GM23338 (cell line): ENCODE data around the gene LRRTM2. TPM values are rescaled to one million over a fixed set of nuclear protein-coding genes. Genes with fewer than 3 reads are reported as not detected.

Source experiments
- ATAC-seq: fragments of 200-7000 bp; cut with Tn5 transposase; 3 replicates; pipeline ENCODE4 v1.9.1; 2020
- DNase-seq: peaks from one replicate; pipeline ENCODE4 v3.0.0-alpha.2; 2015; ENCODE audit warnings: low spot score
- H2AFZ ChIP-seq: fragments of 200-600 bp; sonication (generic); 2 replicates; pipeline ENCODE4 v1.8.0; 2016; ENCODE audit warnings: antibody characterized with exemption, mild to moderate bottlenecking, moderate library complexity
- H3F3A ChIP-seq: fragments of 200-600 bp; sonication (generic); replicated peaks from 2 replicates; pipeline ENCODE4 v1.8.0; 2017; ENCODE audit warnings: antibody characterized with exemption, mixed run types, low read depth
- H3K27ac ChIP-seq: fragments of 200-600 bp; sonication (generic); 2 replicates; pipeline ENCODE4 v1.6.1; 2016; ENCODE audit warnings: low read depth
- H3K27me3 ChIP-seq: fragments of 200-600 bp; sonication (generic); 2 replicates; pipeline ENCODE4 v1.8.0; 2016; ENCODE audit warnings: mild to moderate bottlenecking, mixed run types, moderate library complexity; ENCODE audit not compliant: insufficient read depth
- H3K36me3 ChIP-seq: fragments of 200-600 bp; sonication (generic); 2 replicates; pipeline ENCODE4 v1.8.0; 2016; ENCODE audit warnings: mild to moderate bottlenecking; ENCODE audit not compliant: insufficient read depth
- H3K4me1 ChIP-seq: fragments of 200-600 bp; sonication (generic); 2 replicates; pipeline ENCODE4 v1.8.0; 2016; ENCODE audit warnings: mild to moderate bottlenecking, moderate library complexity; ENCODE audit not compliant: insufficient read depth
- H3K4me2 ChIP-seq: fragments of 200-600 bp; sonication (generic); 2 replicates; pipeline ENCODE4 v1.7.1; 2017; ENCODE audit warnings: mixed run types
- H3K4me3 ChIP-seq: fragments of 200-600 bp; sonication (generic); 2 replicates; pipeline ENCODE4 v1.6.1; 2016; ENCODE audit warnings: mixed run types
- H3K79me2 ChIP-seq: fragments of 200-600 bp; sonication (generic); replicated peaks from 2 replicates; pipeline ENCODE4 v1.8.0; 2017; ENCODE audit warnings: mild to moderate bottlenecking; ENCODE audit not compliant: insufficient read depth
- H3K9me2 ChIP-seq: fragments of 200-600 bp; sonication (generic); 2 replicates; pipeline ENCODE4 v1.8.0; 2017; ENCODE audit not compliant: insufficient read depth
- H4K20me1 ChIP-seq: fragments of 200-600 bp; sonication (generic); replicated peaks from 2 replicates; pipeline ENCODE4 v1.8.0; 2017; ENCODE audit warnings: mild to moderate bottlenecking; ENCODE audit not compliant: insufficient read depth
- H3K27ac Mint-ChIP-seq: 2 replicates; pipeline ENCODE4 v1.8.0; 2020; ENCODE audit warnings: inconsistent platforms, mild to moderate bottlenecking, moderate library complexity, mixed read lengths
- H3K27me3 Mint-ChIP-seq: 3 replicates; pipeline ENCODE4 v1.8.0; 2022; ENCODE audit warnings: low read depth, mild to moderate bottlenecking, moderate library complexity, mixed read lengths, inconsistent platforms; ENCODE audit not compliant: insufficient read depth, poor library complexity
- H3K36me3 Mint-ChIP-seq: 3 replicates; pipeline ENCODE4 v1.8.0; 2021; ENCODE audit warnings: low read depth, mild to moderate bottlenecking, inconsistent platforms, moderate library complexity, mixed read lengths
- H3K4me1 Mint-ChIP-seq: 3 replicates; pipeline ENCODE4 v1.8.0; 2020; ENCODE audit warnings: mild to moderate bottlenecking, inconsistent platforms, mixed read lengths
- H3K4me3 Mint-ChIP-seq: 3 replicates; pipeline ENCODE4 v1.8.0; 2021; ENCODE audit warnings: moderate library complexity, mild to moderate bottlenecking, inconsistent platforms, mixed read lengths
- H3K9me3 Mint-ChIP-seq: 3 replicates; pipeline ENCODE4 v1.8.0; 2020; ENCODE audit warnings: moderate library complexity, mild to moderate bottlenecking, inconsistent platforms, mixed read lengths
- CREB1 ChIP-seq: fragments of 250-450 bp; sonication (Bioruptor Pico); IDR thresholded peaks from 2 replicates; pipeline ENCODE4 v1.5.0; 2020; ENCODE audit warnings: low read depth, mild to moderate bottlenecking, moderate library complexity
- EZH2phosphoT487 ChIP-seq: fragments of 200-600 bp; sonication (generic); IDR thresholded peaks from one replicate; pipeline ENCODE4 v1.8.1; 2018; ENCODE audit warnings: antibody characterized with exemption; ENCODE audit not compliant: unreplicated experiment
- JUNB ChIP-seq: IDR thresholded peaks from one replicate; pipeline ENCODE4 v1.6.1; 2016; ENCODE audit warnings: antibody characterized with exemption; ENCODE audit not compliant: unreplicated experiment
- NANOG ChIP-seq: IDR thresholded peaks from 2 replicates; pipeline ENCODE4 v1.6.1; 2016; ENCODE audit warnings: antibody characterized with exemption, borderline replicate concordance
- POLR2AphosphoS5 ChIP-seq: IDR thresholded peaks from 2 replicates; pipeline ENCODE4 v1.6.1; 2016; ENCODE audit warnings: antibody characterized with exemption, low read depth
- STAT1 ChIP-seq: IDR thresholded peaks from one replicate; pipeline ENCODE4 v1.6.1; 2016; ENCODE audit warnings: antibody characterized with exemption; ENCODE audit not compliant: unreplicated experiment
- ZNF114 ChIP-seq: fragments of 250-450 bp; sonication (Bioruptor Pico); IDR thresholded peaks from 2 replicates; pipeline ENCODE4 v1.5.0; 2020; ENCODE audit warnings: mild to moderate bottlenecking, moderate library complexity
- polyA plus RNA-seq: library from polyadenylated mRNA; unstranded; fragments of >200 nt; fragmentation: Nextera tagmentation; extraction: Ambion mirVana; gene quantifications from 2 replicates; pipeline ENCODE4 v1.2.1, GENCODE V29; 2016
- total RNA-seq: library from RNA; depleted of rRNA; stranded (reverse); fragments of >200 nt; shearing (Covaris generic); gene quantifications from 2 replicates; pipeline ENCODE4 v1.2.3, GENCODE V29; 2014
- TF ChIP-seq, protein P1 (sequence below): IDR thresholded peaks from one replicate; pipeline ENCODE4 v1.6.1; 2018; ENCODE audit warnings: antibody characterized with exemption; ENCODE audit not compliant: unreplicated experiment
- TF ChIP-seq, protein P2 (sequence below), 2 experiments: fragments of 200-600 bp in 1 of 2; sonication (generic) in 1 of 2; conservative IDR thresholded peaks; 2 replicates each; pipeline versions ENCODE4 v1.5.1 to v1.6.1; 2016 to 2017; ENCODE audit warnings: antibody characterized with exemption in 2 of 2, low read depth in 2 of 2, mild to moderate bottlenecking in 2 of 2, moderate library complexity in 1 of 2

LRRTM2 gene
- total and polyA plus RNA-seq, 2 experiments from 2014 or later = 1.5 TPM; not detected in 1

DNA sequence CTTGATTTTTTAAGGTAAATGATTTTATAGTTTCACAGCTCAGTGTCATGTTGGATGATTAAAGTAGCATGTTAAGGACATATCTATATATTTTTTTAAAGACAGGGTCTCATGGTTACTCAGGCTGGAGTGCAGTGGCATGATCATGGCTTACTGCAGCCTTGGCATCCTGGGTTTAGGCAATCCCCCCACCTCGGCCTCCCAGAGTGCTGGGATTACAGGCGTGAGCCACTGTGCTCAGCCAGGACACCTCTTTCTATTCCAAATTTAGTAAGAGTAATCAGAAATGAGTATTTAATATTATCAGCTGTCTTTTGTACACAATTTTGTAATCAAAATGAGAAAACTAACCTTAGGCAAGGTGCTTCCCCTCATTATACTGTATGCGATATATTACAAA is 38.6 kb upstream of the LRRTM2 start:
- H3K4me1 Mint-ChIP-seq = peaks cover under 1% of the 10 kb centered on the region
- Histone ChIP-seq H3F3A (no peaks in the 10 kb centered on the region), H3K4me3 (no peak overlapping the region), H3K36me3 (no peaks in the 10 kb centered on the region), H2AFZ (no peak overlapping the region), H4K20me1 (peaks cover 5% of the 10 kb centered on the region; the same call in 1 of the 2 replicates), H3K4me1 (no peaks in the 10 kb centered on the region; the same call in 1 of the 2 replicates), H3K79me2 (no peaks in the 10 kb centered on the region; the same call in 1 of the 2 replicates), H3K27ac (no peak overlapping the region), H3K9me2 (no peaks in the 10 kb centered on the region), H3K4me2 (no peak overlapping the region), H3K27me3 (no peaks in the 10 kb centered on the region)
- TF ChIP-seq, protein P1, sequence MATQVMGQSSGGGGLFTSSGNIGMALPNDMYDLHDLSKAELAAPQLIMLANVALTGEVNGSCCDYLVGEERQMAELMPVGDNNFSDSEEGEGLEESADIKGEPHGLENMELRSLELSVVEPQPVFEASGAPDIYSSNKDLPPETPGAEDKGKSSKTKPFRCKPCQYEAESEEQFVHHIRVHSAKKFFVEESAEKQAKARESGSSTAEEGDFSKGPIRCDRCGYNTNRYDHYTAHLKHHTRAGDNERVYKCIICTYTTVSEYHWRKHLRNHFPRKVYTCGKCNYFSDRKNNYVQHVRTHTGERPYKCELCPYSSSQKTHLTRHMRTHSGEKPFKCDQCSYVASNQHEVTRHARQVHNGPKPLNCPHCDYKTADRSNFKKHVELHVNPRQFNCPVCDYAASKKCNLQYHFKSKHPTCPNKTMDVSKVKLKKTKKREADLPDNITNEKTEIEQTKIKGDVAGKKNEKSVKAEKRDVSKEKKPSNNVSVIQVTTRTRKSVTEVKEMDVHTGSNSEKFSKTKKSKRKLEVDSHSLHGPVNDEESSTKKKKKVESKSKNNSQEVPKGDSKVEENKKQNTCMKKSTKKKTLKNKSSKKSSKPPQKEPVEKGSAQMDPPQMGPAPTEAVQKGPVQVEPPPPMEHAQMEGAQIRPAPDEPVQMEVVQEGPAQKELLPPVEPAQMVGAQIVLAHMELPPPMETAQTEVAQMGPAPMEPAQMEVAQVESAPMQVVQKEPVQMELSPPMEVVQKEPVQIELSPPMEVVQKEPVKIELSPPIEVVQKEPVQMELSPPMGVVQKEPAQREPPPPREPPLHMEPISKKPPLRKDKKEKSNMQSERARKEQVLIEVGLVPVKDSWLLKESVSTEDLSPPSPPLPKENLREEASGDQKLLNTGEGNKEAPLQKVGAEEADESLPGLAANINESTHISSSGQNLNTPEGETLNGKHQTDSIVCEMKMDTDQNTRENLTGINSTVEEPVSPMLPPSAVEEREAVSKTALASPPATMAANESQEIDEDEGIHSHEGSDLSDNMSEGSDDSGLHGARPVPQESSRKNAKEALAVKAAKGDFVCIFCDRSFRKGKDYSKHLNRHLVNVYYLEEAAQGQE = no peak
- TF ChIP-seq ZNF114 (CRISPR knock-in tag) (no peak), NANOG (no peak)
- H3K9me3 Mint-ChIP-seq = no peaks in the 10 kb centered on the region
- H3K27me3 Mint-ChIP-seq = peaks cover 3% of the 10 kb centered on the region
- peaks cover 18% of the 10 kb centered on the region; the same call in 2 of the 3 replicates for H3K36me3 Mint-ChIP-seq
- no peak overlapping the region for H3K27ac Mint-ChIP-seq
- DNase-seq (no peak), ATAC-seq (no peak)
- no peak overlapping the region for H3K4me3 Mint-ChIP-seq

DNA sequence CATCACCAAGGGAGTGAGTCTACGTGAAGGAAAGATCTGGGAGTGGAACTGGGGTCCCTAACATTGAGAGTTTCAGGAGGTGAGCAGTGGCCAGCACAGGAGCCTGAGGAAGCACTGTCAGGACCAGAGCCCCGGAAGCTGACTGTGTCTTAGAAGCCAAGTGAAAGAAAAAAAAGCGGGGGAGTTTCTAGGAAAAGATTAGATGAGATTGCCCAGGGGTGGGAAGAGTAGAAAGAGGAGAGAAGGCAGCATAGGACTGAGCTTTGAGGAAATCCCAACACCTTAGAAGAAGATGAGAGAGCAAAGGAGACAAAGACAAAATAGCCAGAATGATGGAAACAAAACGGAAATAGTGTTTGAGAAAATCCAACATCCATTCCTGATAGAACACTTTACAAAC is 37.0 kb upstream of the LRRTM2 start:
- no peaks in the 10 kb centered on the region for H3F3A ChIP-seq
- Mint-ChIP-seq H3K36me3 (peaks cover 21% of the 10 kb centered on the region; the same call in 2 of the 3 replicates), H3K27ac (no peak overlapping the region), H3K9me3 (no peaks in the 10 kb centered on the region), H3K4me1 (peaks cover 3% of the 10 kb centered on the region), H3K4me3 (no peak overlapping the region), H3K27me3 (peaks cover 3% of the 10 kb centered on the region)
- H3K27me3 ChIP-seq = no peaks in the 10 kb centered on the region
- no peaks in the 10 kb centered on the region for H3K36me3 ChIP-seq
- H3K27ac ChIP-seq = no peak overlapping the region
- H3K4me1 ChIP-seq = no peaks in the 10 kb centered on the region
- no peak overlapping the region for H3K4me2 ChIP-seq
- H3K9me2 ChIP-seq = no peaks in the 10 kb centered on the region
- no peak overlapping the region for H2AFZ ChIP-seq
- DNase-seq = no peak
- TF ChIP-seq EZH2phosphoT487 = no peak
- no peak for TF ChIP-seq POLR2AphosphoS5
- no peak for TF ChIP-seq ZNF114 (CRISPR knock-in tag)
- TF ChIP-seq, protein P1 = no peak
- TF ChIP-seq STAT1 = no peak
- no peak for TF ChIP-seq CREB1 (CRISPR knock-in tag)
- TF ChIP-seq, protein P2, sequence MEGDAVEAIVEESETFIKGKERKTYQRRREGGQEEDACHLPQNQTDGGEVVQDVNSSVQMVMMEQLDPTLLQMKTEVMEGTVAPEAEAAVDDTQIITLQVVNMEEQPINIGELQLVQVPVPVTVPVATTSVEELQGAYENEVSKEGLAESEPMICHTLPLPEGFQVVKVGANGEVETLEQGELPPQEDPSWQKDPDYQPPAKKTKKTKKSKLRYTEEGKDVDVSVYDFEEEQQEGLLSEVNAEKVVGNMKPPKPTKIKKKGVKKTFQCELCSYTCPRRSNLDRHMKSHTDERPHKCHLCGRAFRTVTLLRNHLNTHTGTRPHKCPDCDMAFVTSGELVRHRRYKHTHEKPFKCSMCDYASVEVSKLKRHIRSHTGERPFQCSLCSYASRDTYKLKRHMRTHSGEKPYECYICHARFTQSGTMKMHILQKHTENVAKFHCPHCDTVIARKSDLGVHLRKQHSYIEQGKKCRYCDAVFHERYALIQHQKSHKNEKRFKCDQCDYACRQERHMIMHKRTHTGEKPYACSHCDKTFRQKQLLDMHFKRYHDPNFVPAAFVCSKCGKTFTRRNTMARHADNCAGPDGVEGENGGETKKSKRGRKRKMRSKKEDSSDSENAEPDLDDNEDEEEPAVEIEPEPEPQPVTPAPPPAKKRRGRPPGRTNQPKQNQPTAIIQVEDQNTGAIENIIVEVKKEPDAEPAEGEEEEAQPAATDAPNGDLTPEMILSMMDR (conservative IDR thresholded peaks at IDR 0.05; ENCODE audit: low read depth in 2 of 2) = no peak
- TF ChIP-seq JUNB = no peak
- H3K79me2 ChIP-seq = no peaks in the 10 kb centered on the region; the same call in 1 of the 2 replicates
- no peak overlapping the region for H3K4me3 ChIP-seq
- H4K20me1 ChIP-seq = peaks cover 5% of the 10 kb centered on the region; the same call in 1 of the 2 replicates
- no peak; the same call in 2 of the 3 replicates for ATAC-seq
